22Rv1 (cell line): ENCODE data around the gene STOX2.

Experiments
- H3K27ac ChIP-seq: fragments of 450-650 bp; 2 replicates; pipeline ENCODE4 v1.5.1; 2017
- ZFX ChIP-seq: fragments of 450-650 bp; IDR thresholded peaks from 2 replicates; pipeline ENCODE4 v1.6.1; 2017; ENCODE audit warnings: antibody characterized with exemption, borderline replicate concordance
- TF ChIP-seq, protein P1 (sequence below): fragments of 450-650 bp; IDR thresholded peaks from 2 replicates; pipeline ENCODE4 v1.5.1; 2017; ENCODE audit warnings: mild to moderate bottlenecking

STOX2 gene

DNA sequence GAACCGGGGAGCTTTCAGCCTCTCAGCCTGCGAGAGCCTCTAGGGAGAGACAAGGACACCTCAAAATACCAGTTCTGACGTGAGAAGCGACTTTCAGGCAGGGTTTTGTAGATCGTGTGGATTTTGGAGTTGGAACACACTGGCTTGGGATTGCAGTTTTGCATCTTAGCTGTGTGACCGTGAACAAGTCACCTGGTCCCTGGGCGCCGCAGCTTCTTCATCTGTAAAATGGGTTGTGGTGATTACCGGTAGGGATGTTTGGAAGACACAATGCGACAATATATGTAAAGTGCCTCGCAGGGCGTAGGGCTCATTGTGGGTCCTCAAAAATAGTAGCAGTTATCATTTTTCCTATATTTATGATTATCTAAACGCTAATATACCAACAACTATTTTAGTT lies 43.7 kb upstream of the STOX2 start:
- no peak for TF ChIP-seq ZFX
- TF ChIP-seq, protein P1, sequence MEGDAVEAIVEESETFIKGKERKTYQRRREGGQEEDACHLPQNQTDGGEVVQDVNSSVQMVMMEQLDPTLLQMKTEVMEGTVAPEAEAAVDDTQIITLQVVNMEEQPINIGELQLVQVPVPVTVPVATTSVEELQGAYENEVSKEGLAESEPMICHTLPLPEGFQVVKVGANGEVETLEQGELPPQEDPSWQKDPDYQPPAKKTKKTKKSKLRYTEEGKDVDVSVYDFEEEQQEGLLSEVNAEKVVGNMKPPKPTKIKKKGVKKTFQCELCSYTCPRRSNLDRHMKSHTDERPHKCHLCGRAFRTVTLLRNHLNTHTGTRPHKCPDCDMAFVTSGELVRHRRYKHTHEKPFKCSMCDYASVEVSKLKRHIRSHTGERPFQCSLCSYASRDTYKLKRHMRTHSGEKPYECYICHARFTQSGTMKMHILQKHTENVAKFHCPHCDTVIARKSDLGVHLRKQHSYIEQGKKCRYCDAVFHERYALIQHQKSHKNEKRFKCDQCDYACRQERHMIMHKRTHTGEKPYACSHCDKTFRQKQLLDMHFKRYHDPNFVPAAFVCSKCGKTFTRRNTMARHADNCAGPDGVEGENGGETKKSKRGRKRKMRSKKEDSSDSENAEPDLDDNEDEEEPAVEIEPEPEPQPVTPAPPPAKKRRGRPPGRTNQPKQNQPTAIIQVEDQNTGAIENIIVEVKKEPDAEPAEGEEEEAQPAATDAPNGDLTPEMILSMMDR, result no peak
- H3K27ac ChIP-seq, result no peak overlapping the region

DNA sequence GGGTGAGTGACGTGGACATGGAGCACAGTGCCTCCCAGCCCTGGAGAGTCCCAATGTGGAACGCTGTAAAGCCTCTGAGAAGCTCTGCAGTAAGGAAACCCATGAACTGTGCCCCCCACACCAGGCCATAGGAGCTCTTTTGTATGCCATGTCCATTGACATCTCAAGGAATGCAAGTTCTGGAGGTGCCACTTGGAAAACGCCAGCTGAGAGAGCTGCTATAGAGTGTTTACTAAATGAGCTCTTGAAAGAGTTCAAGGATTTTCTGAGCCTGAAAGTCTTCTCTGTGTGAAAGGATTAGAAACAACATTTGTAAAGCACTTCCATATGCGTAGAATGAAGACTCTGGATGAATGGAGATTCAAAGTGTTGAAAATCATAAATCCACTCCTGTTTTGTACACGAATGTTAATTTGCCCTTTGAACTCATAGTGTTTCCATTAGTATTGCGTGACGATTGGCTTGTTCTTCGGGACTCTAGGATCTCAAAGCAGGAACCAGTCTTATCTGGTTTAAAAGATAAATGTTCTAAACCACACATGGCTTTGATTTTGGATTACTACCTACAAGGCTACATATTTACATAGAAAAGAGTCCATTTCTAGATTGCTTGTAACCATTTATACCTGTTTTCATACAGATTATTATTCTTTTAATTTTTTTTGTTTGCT lies 41.8 kb upstream of the STOX2 start:
- no peak for TF ChIP-seq ZFX
- TF ChIP-seq, protein P1, result no peak
- no peak overlapping the region for H3K27ac ChIP-seq

DNA sequence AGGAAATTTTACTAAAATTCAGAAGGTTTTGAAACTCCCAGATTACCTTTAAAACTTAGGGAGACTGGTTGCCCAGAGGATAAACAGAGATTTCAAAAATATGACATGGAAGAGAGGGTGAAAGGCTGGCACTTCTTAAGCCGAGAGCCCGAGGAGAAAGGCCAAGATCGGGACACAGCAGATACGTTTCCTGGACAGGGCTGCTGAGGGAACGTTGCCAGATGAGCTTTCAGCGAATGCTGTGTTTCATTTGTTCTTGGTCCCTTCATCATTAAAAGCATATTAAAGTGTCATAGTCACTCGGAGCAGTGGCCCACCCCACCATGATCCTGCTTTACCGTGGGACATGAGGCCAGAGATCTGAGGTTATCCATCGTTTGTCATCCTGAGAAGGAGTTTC lies 37.9 kb upstream of the STOX2 start:
- no peak overlapping the region for H3K27ac ChIP-seq
- TF ChIP-seq, protein P1, result no peak
- no peak for TF ChIP-seq ZFX

DNA sequence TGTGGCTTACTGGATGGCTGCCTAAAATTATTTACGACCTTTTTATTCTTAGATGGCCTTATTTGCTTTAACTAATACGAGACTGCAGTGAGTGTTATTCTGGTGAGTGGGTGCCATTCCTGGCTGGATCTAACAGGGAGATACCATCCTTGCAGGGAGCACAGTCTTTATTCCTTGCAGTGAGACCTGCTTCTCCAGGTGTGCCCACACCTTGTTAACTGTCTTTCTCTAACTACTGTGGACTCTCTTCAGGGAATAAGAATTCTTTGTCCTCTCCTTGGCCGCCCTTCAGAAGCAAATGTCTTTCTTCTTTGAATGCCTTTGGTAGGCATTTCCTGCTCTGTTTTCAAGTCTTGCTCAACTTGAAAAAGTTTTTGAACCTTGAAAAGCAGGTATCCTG lies 34.1 kb upstream of the STOX2 start:
- no peak overlapping the region for H3K27ac ChIP-seq
- no peak for TF ChIP-seq ZFX
- TF ChIP-seq, protein P1, result no peak

DNA sequence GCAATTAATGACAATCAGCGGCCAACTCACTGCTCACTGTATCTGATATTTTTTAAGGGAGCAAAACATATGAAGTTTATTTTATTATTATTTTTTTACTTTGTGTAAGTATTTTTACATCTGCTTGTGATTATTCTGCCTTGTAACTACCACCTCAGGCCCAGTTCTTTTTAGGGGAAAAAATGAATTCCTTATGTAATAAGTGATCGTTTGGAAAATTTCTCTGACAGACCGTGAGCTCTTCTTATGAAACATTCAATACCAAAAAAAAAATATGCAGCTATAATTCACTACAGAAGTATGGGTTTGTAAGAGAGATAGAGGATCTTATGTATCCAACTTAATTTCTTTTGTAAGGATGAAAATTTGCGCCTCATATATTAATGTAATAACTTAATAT lies 33.5 kb upstream of the STOX2 start:
- H3K27ac ChIP-seq, result no peak overlapping the region
- no peak for TF ChIP-seq ZFX
- TF ChIP-seq, protein P1, result no peak

DNA sequence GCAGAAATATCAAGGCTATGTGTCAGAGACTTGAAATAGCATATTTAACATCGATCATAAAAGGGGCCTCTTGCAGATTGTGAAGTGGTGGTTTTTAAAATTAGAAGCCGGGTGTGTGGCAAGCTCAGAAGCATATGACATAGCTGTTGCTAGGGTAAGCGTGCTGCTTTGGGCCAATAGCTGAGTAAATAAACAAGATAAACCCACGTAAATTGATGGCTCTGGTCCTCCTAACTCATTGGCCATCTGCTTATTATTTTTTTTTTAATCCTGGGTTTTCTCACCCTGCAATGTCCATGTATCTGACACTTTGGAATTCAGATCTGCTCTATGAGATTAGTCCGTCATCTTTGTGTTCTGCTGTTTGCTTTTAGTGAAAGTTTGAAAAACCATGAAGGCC lies 32.6 kb upstream of the STOX2 start:
- no peak overlapping the region for H3K27ac ChIP-seq
- TF ChIP-seq, protein P1, result no peak
- no peak for TF ChIP-seq ZFX

DNA sequence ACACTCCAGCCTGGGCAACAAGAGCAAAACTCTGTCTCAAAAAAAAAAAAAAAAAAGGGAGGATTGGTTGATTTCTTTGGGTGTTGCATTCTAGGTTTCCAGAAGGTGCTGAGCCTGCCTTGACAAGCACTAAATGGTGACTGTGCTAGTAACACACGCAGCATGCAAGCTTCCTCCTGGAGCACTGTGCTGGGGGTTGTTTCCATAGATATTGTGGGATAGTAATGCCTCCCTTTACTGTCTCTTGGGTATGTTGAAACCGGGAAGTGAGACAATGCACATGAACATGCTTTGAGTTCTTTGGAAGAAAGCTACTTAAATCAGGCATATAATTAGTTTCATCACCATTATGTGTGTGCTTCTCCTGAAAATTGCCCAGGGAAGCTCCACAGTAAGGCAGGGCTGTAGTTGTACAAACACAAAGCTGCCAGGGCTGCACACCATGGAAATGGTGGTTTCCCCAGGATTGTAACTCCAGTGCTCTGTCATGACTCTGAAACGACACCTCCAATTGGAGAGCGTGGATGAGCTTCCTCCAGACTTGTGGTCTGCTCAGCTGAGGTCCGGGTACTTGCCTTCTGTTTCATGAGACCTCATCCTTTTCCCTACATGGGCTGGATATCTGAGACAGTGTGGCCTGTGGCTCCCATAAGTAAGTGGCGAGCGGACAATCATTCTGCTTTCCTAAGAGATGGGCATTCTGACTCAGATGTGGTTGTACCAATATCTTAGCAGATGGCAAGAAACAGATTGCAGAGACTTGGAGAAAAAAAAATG lies 31.5 kb upstream of the STOX2 start:
- H3K27ac ChIP-seq, result no peak overlapping the region
- TF ChIP-seq, protein P1, result no peak
- no peak for TF ChIP-seq ZFX
